NCI-H2227 (cell line): ENCODE measurements around the gene MRPL42.
"Not testable (repeated sequence)": the region's sequence is repeated elsewhere in the genome, so short reads cannot be mapped to it uniquely, and the experiment has no call there.

Source experiments
- DNase-seq: peaks from one replicate; lab custom pipeline; 2025; ENCODE audit not compliant: unreplicated experiment; lab: John Stamatoyannopoulos, UW

The MRPL42 gene

DNA sequence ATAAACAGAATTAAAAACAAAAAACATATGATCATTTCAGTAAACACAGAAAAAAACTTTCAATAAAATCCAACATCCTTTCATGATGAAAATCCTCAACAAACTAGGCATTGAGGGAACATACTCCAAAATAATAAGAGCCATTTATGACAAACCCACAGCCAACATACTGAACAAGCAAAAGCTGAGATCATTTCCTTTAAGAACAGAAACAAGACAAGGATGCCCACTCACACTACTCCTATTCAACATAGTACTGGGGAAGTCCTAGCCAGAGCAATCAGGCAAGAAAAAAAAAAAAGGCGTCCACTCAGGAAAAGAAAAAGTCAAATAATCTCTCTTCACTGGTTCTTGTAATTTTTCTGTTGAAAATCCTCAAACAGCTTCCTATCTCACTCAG lies 30.1 kb downstream of the MRPL42 start:
- DNase-seq: no peak

DNA sequence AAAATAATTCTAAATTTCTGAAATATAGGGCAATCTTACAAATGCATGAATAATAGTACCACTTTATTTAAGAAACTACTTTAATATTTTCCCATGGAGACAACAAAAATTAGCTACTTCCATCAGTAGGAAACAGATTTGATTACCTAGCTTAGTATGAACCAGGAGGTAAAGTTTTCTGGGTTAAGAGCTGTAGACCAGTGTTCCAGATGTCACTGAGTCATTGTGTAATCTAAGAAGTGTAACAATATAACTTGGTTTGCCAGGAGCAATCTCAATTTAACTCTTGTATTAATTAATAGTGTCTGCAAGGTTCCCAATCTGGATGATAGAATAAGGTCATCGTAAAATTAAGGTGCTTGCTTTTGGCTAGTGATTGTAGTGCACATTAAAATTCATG lies 31.5 kb downstream of the MRPL42 start:
- DNase-seq: not testable (repeated sequence)

DNA sequence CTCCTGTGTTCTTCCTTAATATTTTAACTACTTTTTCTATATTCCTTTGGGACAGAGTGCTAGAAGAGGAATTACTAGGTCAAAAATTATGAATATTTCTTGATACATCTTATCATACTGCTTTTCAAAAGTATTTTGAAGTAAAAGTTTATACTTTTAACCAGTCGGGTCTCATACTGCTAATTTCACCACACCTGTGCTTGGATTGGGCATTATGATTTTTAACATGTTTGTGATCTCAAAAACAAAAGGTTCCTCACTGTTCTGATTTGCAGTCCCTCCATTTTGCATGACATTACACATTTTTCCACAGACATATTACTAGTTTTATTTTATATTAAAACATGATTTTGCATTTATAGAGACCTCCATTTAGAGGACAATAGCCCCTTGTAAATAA lies 32.9 kb downstream of the MRPL42 start:
- DNase-seq: no peak

DNA sequence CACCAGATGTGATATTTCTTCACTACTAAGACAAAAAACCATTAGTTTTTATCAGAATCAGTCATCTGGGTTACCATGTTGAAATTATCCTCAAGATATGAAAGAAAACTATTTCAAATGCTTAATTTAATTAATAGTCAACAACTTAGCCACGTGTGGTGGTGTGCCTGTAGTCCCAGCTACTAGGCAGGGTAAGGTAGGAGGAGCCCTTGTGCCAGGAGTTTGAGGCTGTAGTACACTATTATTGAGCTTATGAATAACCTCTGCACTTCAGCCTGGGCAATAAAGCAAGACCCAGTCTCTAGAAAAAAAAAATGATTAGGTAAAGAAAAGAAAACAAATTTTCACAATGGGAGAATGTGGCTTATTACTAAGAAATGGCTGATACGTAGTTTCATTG lies 33.4 kb downstream of the MRPL42 start:
- no peak for DNase-seq

GRCh38 chr12:93502802-93503623 lies 35.7 kb downstream of the MRPL42 start:
- DNase-seq: peak; percentile 55

GRCh38 chr12:93507165-93507564 lies 39.9 kb downstream of the MRPL42 start:
- no peak for DNase-seq

- DNase-seq: no peak
Measured at GRCh38 chr12:93509506-93509905, 42.2 kb downstream of the MRPL42 start.

DNA sequence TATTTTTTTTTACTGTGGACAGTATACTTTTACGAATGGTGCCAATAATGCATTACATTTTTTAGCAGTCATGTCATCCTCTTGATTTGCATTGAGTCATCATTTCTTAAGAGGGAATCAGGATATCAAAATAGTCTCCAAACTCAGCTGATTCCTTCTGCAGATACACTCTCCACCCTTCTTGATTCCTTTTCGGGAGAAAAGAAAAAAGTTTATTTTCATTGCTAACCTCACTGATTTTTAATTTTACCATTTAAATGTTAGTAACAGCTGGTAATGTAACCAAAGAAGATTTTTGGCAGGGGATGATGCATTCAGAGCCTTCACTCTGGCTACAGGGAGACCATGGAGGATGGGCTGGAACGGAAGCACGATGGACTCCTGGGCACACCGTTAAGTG lies 47.5 kb downstream of the MRPL42 start:
- DNase-seq: no peak

DNA sequence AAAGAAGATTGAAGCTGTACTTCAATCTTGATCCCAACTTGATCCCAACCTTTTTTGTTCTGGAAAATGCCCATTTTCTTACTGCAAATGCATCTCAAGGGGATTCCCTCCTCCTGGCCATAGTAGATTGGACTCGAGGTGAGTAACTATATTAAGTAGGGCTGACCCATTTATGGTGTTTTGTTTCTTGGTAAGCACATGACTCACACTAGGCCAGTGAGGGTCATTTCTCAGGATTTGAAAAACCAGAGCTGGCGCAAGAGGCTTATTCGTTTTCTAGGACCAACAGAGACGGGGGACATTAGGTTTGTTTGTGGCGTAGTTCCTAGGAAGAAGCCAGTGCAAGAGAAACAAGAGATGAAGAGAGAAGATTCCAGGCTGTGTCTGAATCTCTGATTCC lies 51.4 kb downstream of the MRPL42 start:
- DNase-seq: no peak

- DNase-seq: no peak
Measured at GRCh38 chr12:93519859-93520258, 52.5 kb downstream of the MRPL42 start.

- DNase-seq: no peak
Measured at GRCh38 chr12:93520454-93520853, 53.1 kb downstream of the MRPL42 start.

DNA sequence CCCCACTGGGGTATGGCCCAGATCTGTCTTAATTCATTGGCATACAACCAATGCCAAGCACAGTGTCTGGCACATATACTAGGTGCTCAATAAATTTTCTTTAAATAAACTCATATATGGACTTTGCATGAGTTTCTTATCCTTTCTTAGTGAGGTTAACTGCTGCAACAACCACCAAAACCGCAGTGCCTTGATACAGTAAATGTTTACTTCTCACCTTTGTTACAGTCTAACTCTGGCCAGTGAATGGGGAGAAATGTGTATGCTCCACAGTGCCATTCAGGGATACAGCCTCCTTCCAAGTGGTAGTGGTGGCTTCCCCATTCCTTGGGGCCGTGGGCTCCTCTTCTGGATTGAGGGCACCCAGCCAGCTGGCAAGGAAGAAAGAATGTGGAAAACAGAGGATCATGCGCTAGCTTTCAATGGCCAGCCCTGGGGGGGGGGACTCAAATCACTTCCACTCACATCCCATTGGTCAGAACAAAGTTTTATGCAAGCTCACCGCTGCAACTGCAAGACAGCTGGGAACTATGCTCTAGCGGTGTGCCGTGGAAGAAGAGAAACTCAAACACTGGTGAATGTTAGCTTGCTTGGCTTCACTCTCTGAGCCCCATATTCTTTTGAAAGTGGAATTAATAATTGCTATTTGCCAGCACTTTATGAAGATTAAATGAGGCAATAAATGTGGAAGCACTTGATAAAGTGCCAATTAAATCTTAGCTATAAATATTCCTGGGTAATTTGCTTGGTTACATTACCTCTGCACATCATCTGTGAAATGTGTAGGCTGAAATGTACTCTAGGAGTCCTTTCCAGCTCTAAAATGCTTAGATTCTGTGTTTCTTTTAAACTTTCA lies 54.1 kb downstream of the MRPL42 start:
- DNase-seq: no peak

DNA sequence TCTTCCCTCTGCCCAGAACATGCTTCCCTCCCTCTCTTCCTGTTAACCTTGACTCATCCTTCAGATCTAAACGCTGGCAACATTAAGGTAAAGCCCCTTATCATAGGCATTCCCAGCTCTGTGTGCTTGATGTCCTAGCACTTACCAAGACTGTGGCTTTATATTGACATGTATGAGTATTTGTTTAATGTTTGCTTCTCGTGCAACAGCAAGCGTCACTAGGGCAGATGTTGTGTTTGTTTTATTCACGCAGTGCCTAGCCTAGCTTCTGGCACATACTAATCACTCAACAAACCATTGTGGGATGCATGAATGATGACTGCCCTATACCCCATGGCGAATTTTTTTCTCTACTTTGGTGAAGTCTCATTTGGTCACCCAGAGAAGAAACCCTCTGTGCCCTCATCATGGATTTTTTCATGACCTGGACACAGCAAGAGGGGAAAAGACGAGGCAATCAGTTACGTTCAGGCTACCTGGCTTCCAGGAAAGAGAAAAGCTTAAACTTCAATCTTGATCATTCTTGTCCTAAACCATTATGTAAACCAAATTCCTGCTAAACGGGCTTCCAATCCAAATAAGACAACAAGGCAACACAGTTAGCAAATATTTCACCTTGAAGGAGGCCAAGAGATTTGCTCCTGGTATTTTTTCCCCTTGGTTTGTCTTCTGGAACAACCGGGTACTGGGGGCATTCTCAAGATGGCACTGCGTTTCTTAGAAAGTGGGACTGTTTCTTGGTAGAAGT lies 57.2 kb downstream of the MRPL42 start:
- no peak for DNase-seq

DNA sequence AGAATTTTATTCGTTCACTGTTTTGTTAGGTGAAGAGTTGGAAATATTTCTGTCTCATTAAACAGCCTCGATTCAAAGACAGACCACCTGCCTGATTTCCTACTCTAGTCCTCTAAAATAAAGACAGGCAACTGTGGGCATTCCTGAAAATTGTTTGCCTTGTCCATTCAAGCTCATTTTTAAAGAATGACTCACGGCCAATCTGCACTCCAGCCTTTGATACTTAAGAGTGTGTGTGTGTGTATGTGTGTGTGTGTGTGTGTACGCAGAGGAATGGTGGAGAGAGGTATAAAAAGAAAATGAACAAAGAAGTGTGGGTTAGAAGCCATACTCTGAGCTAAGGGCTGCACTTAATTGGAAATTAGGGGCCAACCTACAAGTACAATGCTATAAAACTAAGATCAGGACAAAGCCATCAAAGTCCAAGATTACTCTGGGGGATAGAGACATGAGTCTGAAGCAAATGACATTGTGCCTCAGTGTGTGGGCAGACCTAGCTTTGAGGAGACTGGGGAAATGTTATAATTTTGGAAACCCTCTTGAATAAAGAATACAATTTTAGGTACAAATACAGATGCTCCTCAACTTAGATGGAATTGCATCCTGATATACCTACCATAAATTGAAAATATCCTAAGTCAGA lies 59.6 kb downstream of the MRPL42 start:
- DNase-seq: peak; percentile 81

- no peak for DNase-seq
Measured at GRCh38 chr12:93530358-93530757, 63.0 kb downstream of the MRPL42 start.

DNA sequence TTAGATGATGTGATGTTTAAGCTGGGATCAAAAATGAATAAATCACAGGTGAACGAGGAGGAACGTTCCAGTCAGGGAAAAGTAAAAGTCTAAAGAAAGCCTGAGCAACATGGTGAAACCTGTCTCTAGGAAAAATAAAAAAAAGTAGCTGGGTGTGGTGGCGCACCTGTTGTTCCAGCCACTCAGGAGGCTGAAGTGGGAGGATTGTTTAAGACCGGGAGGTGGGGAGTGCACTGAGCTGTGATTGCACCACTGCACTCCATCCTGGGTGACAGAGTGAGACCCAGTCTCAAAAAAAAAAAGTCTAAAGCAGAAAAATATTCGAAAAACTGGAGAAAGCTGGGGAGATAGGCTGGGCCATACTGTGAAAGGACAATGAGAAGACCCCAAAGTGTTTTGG lies 66.0 kb downstream of the MRPL42 start:
- no peak for DNase-seq

- peak; percentile 30 for DNase-seq
Measured at GRCh38 chr12:93536111-93536765, 68.9 kb downstream of the MRPL42 start.

- no peak for DNase-seq
Measured at GRCh38 chr12:93536766-93537488, 69.6 kb downstream of the MRPL42 start.

DNA sequence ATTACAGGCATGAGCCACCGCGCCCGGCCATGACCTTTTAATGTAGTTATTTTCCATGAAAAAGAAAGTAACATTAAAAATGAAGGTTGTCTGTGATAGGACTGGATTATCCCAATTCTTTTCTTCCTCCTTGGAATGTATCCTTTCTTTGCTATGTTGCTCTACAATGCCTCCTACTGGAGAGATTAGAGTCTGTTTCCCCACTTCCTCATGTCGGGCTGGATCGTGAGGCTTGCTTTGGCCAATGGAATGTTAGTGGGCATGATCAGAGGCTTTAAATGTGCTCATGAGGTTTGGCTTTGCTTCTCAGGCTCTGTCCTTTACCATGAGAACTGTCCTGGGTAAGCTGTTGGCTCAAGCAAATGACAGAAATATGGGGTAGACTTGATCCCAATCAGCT lies 70.5 kb downstream of the MRPL42 start:
- no peak for DNase-seq

DNA sequence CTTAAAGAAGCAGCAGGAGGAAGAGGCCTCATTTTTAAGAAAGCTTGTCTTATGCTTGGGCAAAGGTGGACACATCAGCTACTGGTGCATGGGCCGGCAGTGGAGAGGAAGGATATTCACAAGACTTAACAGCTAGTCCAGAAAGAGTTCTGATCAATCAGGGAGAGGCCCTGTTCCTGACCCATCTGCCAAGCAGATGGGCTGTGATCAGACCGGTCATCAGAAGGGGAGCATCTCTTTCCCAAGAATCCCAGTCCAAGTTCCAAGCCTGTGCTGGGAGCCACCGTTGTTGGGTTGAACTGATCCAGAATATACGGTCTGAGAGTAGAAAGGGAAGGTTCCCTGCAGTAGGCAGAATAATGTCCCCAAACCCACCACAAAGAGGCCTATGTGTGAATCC lies 72.5 kb downstream of the MRPL42 start:
- DNase-seq: no peak
